ENCODE results near the gene ZGLP1.

- TF ChIP-seq CTCF (conservative IDR thresholded peaks at IDR 0.05; ENCODE audit: low read length) (no peak), EZH2phosphoT487 (IDR thresholded peaks at IDR 0.05; ENCODE audit: borderline replicate concordance) (no peak)
Measured at GRCh38 chr19:10321874-10322835, 12.5 kb upstream of the ZGLP1 start.

Measured in Loucy (cell line).